GM18502 (cell line): ENCODE measurements around the gene DIP2A.
A peak's percentile ranks its signal among the peaks of the same experiment; 100 is the strongest.

Source experiments
- ATAC-seq: cut with Tn5 transposase; IDR thresholded peaks from one replicate; pipeline ENCODE4 v1.9.1; 2021; ENCODE audit warnings: mild to moderate bottlenecking; ENCODE audit not compliant: unreplicated experiment, poor library complexity

The DIP2A gene

GRCh38 chr21:46458315-46459023 is at the start of gene DIP2A:
Gene DIP2A (plus strand): TSS chr21:46458891. CDS start chr21:46459132, 241 bp downstream.
- peak; percentile 94 for ATAC-seq

DNA sequence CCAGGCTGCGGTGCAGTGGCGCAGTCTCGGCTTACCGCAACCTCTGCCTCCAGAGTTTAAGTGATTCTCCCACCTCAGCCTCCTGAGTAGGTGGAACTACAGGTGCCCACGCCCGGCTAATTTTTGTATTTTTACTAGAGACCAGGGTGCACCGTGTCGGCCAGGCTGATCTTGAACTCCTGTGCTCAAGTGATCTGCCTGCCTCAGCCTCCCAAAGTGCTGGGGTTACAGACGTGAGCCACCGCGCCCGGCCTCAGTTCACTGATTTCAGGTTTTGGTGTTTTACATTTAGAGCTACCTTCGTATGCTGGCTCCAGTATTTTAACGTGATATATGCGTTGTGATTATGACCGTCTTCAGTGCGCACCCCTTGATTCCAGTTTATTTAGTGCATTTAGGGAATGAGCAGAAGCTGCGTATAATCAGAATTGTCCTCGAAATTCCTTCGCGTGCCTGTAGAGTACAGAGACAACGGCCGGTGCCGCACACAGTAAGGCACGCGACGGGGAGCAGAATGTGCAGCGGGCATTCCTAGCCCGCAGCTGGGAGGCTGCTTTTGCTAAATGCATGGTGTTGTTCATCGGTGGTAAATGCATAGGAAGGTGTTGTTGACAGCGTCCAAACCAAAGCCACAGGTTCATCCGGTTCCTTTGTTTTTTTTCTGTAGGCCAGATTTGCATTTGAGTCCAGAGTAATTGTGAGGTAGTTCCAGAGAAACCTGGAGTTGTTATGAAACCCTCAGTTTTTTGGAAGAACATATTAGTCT is 48.9 kb upstream of the DIP2A start:
- ATAC-seq = no peak

- ATAC-seq = no peak
Measured at GRCh38 chr21:46410516-46410915, 48.2 kb upstream of the DIP2A start.

DNA sequence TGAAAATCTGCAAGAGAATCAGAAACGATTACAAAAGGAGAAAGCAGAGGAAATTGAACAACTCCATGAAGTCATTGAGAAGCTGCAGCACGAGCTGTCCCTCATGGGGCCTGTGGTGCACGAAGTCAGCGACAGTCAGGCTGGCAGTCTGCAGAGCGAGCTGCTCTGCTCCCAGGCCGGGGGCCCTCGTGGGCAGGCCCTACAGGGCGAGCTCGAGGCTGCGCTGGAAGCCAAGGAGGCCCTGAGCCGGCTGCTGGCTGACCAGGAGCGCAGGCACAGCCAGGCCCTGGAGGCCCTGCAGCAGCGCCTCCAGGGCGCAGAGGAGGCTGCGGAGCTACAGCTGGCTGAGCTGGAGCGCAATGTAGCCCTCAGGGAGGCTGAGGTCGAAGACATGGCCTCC is 47.5 kb upstream of the DIP2A start:
- ATAC-seq = no peak

DNA sequence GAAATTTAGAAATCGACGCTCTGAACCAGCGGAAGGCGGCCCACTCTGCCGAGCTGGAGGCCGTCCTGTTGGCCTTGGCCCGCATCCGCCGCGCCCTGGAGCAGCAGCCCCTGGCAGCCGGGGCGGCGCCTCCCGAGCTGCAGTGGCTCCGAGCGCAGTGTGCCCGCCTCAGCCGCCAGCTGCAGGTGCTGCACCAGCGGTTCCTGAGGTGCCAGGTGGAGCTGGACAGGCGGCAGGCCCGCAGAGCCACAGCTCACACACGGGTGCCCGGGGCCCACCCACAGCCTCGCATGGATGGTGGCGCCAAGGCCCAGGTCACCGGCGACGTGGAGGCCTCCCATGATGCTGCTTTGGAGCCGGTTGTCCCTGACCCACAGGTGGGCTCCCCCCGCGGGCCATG is 47.0 kb upstream of the DIP2A start:
- no peak for ATAC-seq

DNA sequence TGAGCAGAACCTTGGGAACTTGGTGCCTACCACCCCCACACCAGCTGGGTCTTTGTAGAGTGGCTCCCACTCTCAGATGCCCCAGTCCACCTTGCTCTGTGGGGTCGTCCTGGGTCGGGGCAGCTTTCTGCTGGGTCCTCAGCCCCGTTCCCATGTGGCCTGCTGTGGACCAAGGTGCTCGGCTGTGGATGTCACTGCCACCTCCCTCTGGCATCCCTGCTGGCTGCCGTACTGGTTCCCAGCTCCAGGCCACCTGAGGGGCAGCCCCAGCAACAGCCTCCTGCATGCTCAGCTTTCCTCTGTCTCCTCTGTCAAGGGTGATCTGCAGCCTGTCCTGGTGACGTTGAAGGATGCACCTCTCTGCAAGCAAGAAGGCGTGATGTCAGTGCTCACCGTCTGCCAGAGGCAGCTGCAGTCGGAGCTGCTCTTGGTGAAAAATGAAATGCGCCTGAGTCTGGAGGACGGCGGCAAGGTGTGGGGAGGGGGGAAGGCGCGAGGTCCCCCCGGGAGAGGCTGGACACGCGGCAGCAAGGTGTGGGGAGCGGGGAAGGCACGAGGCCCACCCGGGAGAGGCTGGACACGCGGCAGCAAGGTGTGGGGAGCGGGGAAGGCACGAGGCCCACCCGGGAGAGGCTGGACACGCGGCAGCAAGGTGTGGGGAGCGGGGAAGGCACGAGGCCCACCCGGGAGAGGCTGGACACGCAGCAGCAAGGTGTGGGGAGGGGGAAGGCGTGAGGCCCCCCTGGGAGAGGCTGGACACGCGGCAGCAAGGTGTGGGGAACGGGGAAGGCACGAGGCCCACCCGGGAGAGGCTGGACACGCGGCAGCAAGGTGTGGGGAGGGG is 45.9 kb upstream of the DIP2A start:
- no peak for ATAC-seq

GRCh38 chr21:46413365-46413696 is 45.4 kb upstream of the DIP2A start:
- no peak for ATAC-seq

GRCh38 chr21:46414965-46415275 is 43.8 kb upstream of the DIP2A start:
- ATAC-seq = no peak

GRCh38 chr21:46416551-46416950 is 42.1 kb upstream of the DIP2A start:
- ATAC-seq = no peak

DNA sequence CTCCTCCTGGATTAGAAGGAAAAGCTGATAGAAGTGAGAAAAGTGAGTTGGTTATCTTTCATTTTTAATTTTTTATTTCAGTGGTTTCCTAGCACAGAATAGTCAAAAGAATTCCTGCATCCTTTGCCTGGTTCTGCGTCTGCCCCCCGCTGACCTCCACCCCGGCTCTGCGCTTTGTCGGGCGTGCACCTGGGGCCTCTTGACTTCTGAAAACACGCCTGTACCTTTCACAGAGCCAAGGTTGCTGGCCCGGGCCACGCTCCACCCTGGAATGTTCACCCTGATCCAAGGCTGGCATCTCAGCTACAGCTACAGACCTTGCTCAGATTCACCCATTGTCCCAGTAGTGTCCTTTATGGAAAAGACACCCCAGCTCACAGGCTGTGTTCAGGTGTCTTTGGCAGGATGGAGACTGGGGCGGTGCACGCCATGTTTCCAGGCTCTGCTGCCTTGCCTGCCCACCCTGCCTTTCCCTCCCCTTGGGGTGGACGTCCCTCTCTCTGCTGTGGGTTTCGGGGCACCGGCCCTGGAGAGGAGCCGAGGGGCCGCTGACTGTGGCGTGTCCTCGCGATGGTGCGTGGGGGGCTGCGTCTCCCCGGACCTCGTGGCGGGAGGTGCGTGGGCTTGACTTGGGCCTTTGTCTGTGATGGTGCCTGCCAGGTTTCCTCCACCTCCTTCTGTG is 40.3 kb upstream of the DIP2A start:
- ATAC-seq = no peak

DNA sequence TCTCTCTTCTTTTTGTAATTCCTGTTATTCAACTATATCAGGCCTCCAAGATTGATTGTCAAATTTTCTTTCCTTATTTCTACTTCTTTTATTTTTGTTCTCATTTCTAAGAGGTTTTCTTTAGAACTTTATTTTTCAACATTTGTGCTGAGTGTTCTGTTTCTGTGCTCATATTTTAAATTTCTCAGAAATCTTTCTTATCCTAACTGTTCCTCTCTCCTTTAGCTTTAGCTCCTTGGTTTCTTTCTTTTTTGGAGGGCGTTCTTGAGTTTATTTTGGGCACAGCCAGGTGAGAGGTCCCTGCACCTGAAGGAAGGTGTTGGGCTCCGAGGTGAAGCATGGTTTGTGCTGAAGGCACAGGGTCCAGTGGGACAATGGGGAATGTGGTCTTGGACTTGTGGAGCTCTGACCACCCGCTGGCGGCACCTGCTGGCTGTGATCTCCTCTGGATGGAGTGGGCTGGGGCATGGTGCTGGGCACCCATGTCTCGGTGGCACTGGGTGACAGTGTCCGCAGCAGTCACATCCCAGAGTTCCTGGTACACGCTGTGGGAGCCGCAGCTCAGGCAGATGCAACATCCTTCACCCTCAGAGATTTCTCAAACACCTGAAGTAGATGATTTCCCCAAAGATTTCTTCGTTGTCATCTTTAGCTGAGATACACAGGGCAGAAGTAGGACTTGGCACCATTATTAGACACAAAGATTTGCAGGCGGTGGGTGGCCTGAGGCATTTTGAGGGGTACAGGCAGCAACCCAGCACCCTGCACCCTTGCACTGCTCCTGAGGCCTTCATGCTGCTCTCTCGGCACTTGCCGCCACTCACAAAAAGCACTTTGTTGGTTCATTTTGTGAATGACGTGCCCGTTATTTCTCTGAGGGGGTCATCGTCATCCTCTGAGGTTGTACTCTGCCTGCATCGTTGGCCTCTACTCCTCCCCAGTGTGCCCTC is 38.2 kb upstream of the DIP2A start:
- ATAC-seq = no peak

DNA sequence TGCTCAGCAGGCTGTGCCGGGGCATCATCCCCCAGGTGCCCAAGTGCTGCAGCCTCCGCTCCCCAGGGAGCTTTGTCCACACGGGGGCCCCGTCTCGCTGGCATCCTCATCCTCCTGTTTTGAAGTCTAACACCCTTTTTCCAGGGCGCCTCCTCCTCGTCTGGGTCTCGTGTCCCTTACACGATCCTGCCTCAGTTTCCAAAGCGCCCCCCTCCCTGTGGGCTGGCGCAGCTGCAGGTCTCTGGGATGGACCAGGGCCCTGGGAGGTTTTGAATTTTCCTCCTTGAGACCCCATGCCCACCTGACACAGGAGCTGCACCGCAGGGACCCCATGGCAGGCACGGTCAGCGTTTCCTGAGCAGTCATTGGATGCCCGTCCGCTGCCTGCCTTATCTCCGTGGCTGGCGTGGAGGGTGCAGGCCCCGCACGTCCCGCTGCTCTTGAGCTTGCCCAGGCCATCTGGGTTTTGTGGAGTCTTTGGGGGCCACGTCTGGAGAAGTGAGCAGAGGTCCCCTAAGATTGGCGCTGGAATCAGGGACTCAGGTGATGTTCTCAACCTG is 37.4 kb upstream of the DIP2A start:
- no peak for ATAC-seq

DNA sequence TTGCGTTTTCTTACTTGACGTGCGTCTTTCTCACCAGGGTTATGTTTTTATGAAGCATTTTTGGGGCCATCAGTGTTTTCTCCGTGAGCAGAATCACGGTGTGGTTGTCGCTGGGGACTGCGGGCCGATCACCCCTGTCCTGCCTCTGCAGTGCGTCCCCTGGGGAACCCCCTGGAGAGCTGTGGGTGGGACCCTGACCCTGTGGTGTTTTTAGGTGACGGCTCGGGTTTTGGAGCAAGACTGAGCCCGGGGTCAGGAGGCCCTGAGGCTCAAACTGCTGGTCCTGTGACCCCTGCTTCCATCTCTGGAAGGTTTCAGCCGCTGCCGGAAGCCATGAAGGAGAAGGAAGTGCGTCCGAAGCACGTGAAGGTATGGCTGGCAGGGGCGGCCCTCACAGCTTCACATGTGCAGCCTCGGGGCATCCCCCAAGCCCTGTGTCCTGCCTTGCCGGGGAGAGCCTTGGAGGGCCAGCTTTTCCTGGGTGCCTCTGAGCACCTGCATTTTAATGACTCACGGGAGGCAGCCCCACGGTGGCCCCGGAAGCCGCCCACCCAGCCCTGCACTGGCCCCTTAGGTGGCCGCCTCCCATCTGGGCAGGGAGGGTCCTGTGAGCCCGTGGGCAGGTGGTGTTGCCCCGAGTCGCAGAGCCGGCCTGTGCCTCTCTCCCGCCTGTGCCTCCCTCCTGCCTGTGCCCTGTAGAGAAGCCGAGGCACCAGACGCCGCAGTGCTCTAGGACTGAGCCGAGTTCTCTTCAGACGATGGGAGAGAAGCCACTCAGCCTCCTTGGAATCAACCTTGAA is 36.7 kb upstream of the DIP2A start:
- ATAC-seq = no peak

DNA sequence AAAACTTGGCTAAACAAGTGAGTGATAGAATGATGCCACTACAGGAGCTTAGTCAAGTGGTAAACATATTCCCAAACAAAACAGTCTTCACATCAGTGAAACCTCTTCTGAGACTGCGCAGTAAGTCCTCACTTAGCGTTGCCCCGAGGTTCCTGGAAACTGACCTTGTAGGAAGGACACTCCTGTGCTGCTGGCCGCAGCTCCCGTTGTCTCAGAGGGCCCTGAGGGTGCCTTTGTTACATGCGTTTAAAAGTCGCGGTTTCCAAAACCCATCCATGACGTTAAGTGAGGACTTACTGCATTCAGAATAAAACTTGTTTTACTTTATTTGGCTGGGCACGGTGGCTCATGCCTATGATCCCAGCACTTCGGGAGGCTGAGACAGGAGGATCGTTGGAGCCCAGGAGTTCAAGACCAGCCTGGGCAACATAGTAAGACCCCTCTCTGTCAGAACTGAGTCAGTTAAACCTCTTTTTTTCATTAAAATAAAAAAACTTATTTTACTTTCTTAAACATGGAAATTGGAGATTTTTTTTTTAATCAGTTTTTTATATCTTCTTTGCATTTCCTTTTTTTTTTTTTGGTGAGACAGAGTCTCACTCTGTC is 36.0 kb upstream of the DIP2A start:
- no peak for ATAC-seq

- ATAC-seq = no peak
Measured at GRCh38 chr21:46423546-46424038, 35.1 kb upstream of the DIP2A start.

- ATAC-seq = no peak
Measured at GRCh38 chr21:46424039-46424591, 34.6 kb upstream of the DIP2A start.

- no peak for ATAC-seq
Measured at GRCh38 chr21:46424621-46425020, 34.1 kb upstream of the DIP2A start.

- no peak for ATAC-seq
Measured at GRCh38 chr21:46425041-46425440, 33.6 kb upstream of the DIP2A start.
